GM18519 (cell line): ENCODE measurements around the gene ZC3H7B.

Experiments
- ATAC-seq: cut with Tn5 transposase; IDR thresholded peaks from one replicate; pipeline ENCODE4 v1.9.1; 2021; ENCODE audit warnings: mild to moderate bottlenecking, moderate library complexity; ENCODE audit not compliant: unreplicated experiment, low FRiP score

Gene ZC3H7B

DNA sequence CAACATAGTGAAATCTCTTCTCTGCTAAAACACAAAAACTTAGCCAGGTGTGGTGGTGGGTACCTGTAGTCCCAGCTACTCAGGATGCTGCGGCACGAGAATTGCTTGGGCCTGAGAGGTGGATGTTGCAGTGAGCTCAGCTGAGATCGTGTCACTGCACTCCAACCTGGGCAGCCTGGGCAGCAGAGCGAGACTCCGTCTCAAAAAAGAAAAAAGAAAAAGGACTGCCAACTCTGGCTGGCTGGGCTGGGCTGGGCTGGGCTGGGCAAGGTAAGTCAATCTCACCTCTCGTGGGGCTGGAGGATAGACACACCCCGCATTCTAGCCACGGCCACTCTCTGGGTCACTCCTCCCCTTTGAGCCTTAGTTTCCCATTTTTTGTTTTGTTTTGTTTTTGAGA, 107.3 kb downstream of the ZC3H7B start:
- ATAC-seq = no peak
